ENCODE measurements around the gene LDLRAD4. TPM values are rescaled to one million over a fixed set of nuclear protein-coding genes. Genes with fewer than 3 reads are reported as not detected.

The LDLRAD4 gene
- polyA plus RNA-seq, 1 donor = 9.1 TPM

- no peak for DNase-seq
- H3K4me1 ChIP-seq (ENCODE audit: control insufficient read depth, insufficient read depth, low read length) = peaks cover 7% of the 10 kb centered on the region
- no peaks in the 10 kb centered on the region for H3K27me3 ChIP-seq (ENCODE audit: control insufficient read depth, insufficient read depth, low read length)
- no peaks in the 10 kb centered on the region for H3K36me3 ChIP-seq (ENCODE audit: control insufficient read depth, insufficient read depth, low read length)
- no peak overlapping the region for H3K27ac ChIP-seq (ENCODE audit: low read length)
- no peaks in the 10 kb centered on the region for H3K9me3 ChIP-seq (ENCODE audit: control insufficient read depth, low read depth, low read length)
- WGBS (ENCODE audit: insufficient coverage, low lambda C conversion rate) = no CpG with 5 or more reads among the region's 40 CpGs
- no peak overlapping the region for H3K4me3 ChIP-seq (ENCODE audit: low read length)
These were observed 168.6 kb downstream of the LDLRAD4 start for GRCh38 chr18:13386891-13387801.

GRCh38 chr18:13387855-13388548 is 169.4 kb downstream of the LDLRAD4 start:
- Histone ChIP-seq H3K4me1 (ENCODE audit: control insufficient read depth, insufficient read depth, low read length) (no peaks in the 10 kb centered on the region), H3K9me3 (ENCODE audit: control insufficient read depth, low read depth, low read length) (no peaks in the 10 kb centered on the region), H3K4me3 (ENCODE audit: low read length) (no peak overlapping the region), H3K27me3 (ENCODE audit: control insufficient read depth, insufficient read depth, low read length) (peaks cover 3% of the 10 kb centered on the region), H3K27ac (ENCODE audit: low read length) (no peak overlapping the region), H3K36me3 (ENCODE audit: control insufficient read depth, insufficient read depth, low read length) (no peaks in the 10 kb centered on the region)
- WGBS (ENCODE audit: insufficient coverage, low lambda C conversion rate) = 90% methylated on average over 4 of the region's 13 CpGs
- DNase-seq = no peak

GRCh38 chr18:13388586-13389490 is 170.3 kb downstream of the LDLRAD4 start:
- H3K4me1 ChIP-seq (ENCODE audit: control insufficient read depth, insufficient read depth, low read length) = no peaks in the 10 kb centered on the region
- H3K27me3 ChIP-seq (ENCODE audit: control insufficient read depth, insufficient read depth, low read length) = peaks cover 11% of the 10 kb centered on the region
- DNase-seq = no peak
- no peak overlapping the region for H3K27ac ChIP-seq (ENCODE audit: low read length)
- H3K9me3 ChIP-seq (ENCODE audit: control insufficient read depth, low read depth, low read length) = no peaks in the 10 kb centered on the region
- H3K4me3 ChIP-seq (ENCODE audit: low read length) = no peak overlapping the region
- H3K36me3 ChIP-seq (ENCODE audit: control insufficient read depth, insufficient read depth, low read length) = no peaks in the 10 kb centered on the region
- no CpG with 5 or more reads among the region's 25 CpGs for WGBS (ENCODE audit: insufficient coverage, low lambda C conversion rate)

GRCh38 chr18:13389491-13390131 is 171.1 kb downstream of the LDLRAD4 start:
- H3K4me1 ChIP-seq (ENCODE audit: control insufficient read depth, insufficient read depth, low read length) = no peaks in the 10 kb centered on the region
- H3K4me3 ChIP-seq (ENCODE audit: low read length) = no peak overlapping the region
- no peaks in the 10 kb centered on the region for H3K36me3 ChIP-seq (ENCODE audit: control insufficient read depth, insufficient read depth, low read length)
- no peaks in the 10 kb centered on the region for H3K9me3 ChIP-seq (ENCODE audit: control insufficient read depth, low read depth, low read length)
- 80% methylated on average over 1 of the region's 6 CpGs for WGBS (ENCODE audit: insufficient coverage, low lambda C conversion rate)
- no peak overlapping the region for H3K27ac ChIP-seq (ENCODE audit: low read length)
- H3K27me3 ChIP-seq (ENCODE audit: control insufficient read depth, insufficient read depth, low read length) = peaks cover 12% of the 10 kb centered on the region
- no peak for DNase-seq

- Histone ChIP-seq H3K27me3 (ENCODE audit: control insufficient read depth, insufficient read depth, low read length) (peaks cover 12% of the 10 kb centered on the region), H3K4me1 (ENCODE audit: control insufficient read depth, insufficient read depth, low read length) (no peaks in the 10 kb centered on the region), H3K36me3 (ENCODE audit: control insufficient read depth, insufficient read depth, low read length) (no peaks in the 10 kb centered on the region), H3K4me3 (ENCODE audit: low read length) (no peak overlapping the region), H3K27ac (ENCODE audit: low read length) (no peak overlapping the region), H3K9me3 (ENCODE audit: control insufficient read depth, low read depth, low read length) (no peaks in the 10 kb centered on the region)
- DNase-seq = no peak
- no CpG with 5 or more reads among the region's 12 CpGs for WGBS (ENCODE audit: insufficient coverage, low lambda C conversion rate)
These were observed 171.6 kb downstream of the LDLRAD4 start for GRCh38 chr18:13390196-13390595.

- Histone ChIP-seq H3K27me3 (ENCODE audit: control insufficient read depth, insufficient read depth, low read length) (peaks cover 12% of the 10 kb centered on the region), H3K9me3 (ENCODE audit: control insufficient read depth, low read depth, low read length) (no peaks in the 10 kb centered on the region), H3K4me3 (ENCODE audit: low read length) (no peak overlapping the region), H3K27ac (ENCODE audit: low read length) (no peak overlapping the region), H3K4me1 (ENCODE audit: control insufficient read depth, insufficient read depth, low read length) (no peaks in the 10 kb centered on the region), H3K36me3 (ENCODE audit: control insufficient read depth, insufficient read depth, low read length) (no peaks in the 10 kb centered on the region)
- WGBS (ENCODE audit: insufficient coverage, low lambda C conversion rate) = no CpG with 5 or more reads among the region's 4 CpGs
- DNase-seq = no peak
These were observed 172.2 kb downstream of the LDLRAD4 start for GRCh38 chr18:13390711-13391110.

- Histone ChIP-seq H3K27me3 (ENCODE audit: control insufficient read depth, insufficient read depth, low read length) (peaks cover 12% of the 10 kb centered on the region), H3K36me3 (ENCODE audit: control insufficient read depth, insufficient read depth, low read length) (no peaks in the 10 kb centered on the region), H3K4me1 (ENCODE audit: control insufficient read depth, insufficient read depth, low read length) (no peaks in the 10 kb centered on the region), H3K9me3 (ENCODE audit: control insufficient read depth, low read depth, low read length) (no peaks in the 10 kb centered on the region), H3K27ac (ENCODE audit: low read length) (no peak overlapping the region), H3K4me3 (ENCODE audit: low read length) (no peak overlapping the region)
- DNase-seq = no peak
- WGBS (ENCODE audit: insufficient coverage, low lambda C conversion rate) = no CpG with 5 or more reads among the region's 12 CpGs
These were observed 173.6 kb downstream of the LDLRAD4 start for GRCh38 chr18:13392029-13392750.

GRCh38 chr18:13392899-13393298 is 174.3 kb downstream of the LDLRAD4 start:
- Histone ChIP-seq H3K36me3 (ENCODE audit: control insufficient read depth, insufficient read depth, low read length) (no peaks in the 10 kb centered on the region), H3K27ac (ENCODE audit: low read length) (no peak overlapping the region), H3K9me3 (ENCODE audit: control insufficient read depth, low read depth, low read length) (no peaks in the 10 kb centered on the region), H3K4me1 (ENCODE audit: control insufficient read depth, insufficient read depth, low read length) (no peaks in the 10 kb centered on the region), H3K4me3 (ENCODE audit: low read length) (no peak overlapping the region), H3K27me3 (ENCODE audit: control insufficient read depth, insufficient read depth, low read length) (peaks cover 12% of the 10 kb centered on the region)
- DNase-seq = no peak
- no CpG with 5 or more reads among the region's 8 CpGs for WGBS (ENCODE audit: insufficient coverage, low lambda C conversion rate)

- no peak for DNase-seq
- no CpG with 5 or more reads among the region's 11 CpGs for WGBS (ENCODE audit: insufficient coverage, low lambda C conversion rate)
These were observed 174.8 kb downstream of the LDLRAD4 start for GRCh38 chr18:13393338-13393737.

More at GRCh38 chr18:13393338-13393737, 174.8 kb downstream of the LDLRAD4 start:
- no peaks in the 10 kb centered on the region for H3K4me1 ChIP-seq (ENCODE audit: control insufficient read depth, insufficient read depth, low read length)
- no peaks in the 10 kb centered on the region for H3K36me3 ChIP-seq (ENCODE audit: control insufficient read depth, insufficient read depth, low read length)
- H3K27me3 ChIP-seq (ENCODE audit: control insufficient read depth, insufficient read depth, low read length) = peaks cover 12% of the 10 kb centered on the region
- no peak overlapping the region for H3K27ac ChIP-seq (ENCODE audit: low read length)
- no peaks in the 10 kb centered on the region for H3K9me3 ChIP-seq (ENCODE audit: control insufficient read depth, low read depth, low read length)
- H3K4me3 ChIP-seq (ENCODE audit: low read length) = no peak overlapping the region

All from large intestine (tissue), 3 donors.